ENCODE results near the gene TAF15. TPM values are rescaled to one million over a fixed set of nuclear protein-coding genes. Genes with fewer than 3 reads are reported as not detected.

TAF15 gene
- polyA plus RNA-seq, 1 donor = 177 TPM

GRCh38 chr17:35847633-35848373, 38.5 kb downstream of the TAF15 start:
- peak; percentile 26 to 58 for DNase-seq
- WGBS (ENCODE audit: insufficient coverage, low lambda C conversion rate) = 73% methylated on average over 2 of the region's 4 CpGs
- peaks cover 2% of the 10 kb centered on the region for H3K9me3 ChIP-seq (ENCODE audit: control insufficient read depth, low read depth, low read length)
- H3K36me3 ChIP-seq (ENCODE audit: control insufficient read depth, insufficient read depth, low read length) = peaks cover 54% of the 10 kb centered on the region
- no peak overlapping the region for H3K4me3 ChIP-seq (ENCODE audit: low read length)
- no peaks in the 10 kb centered on the region for H3K27me3 ChIP-seq (ENCODE audit: control insufficient read depth, insufficient read depth, low read length)
- H3K4me1 ChIP-seq (ENCODE audit: control insufficient read depth, insufficient read depth, low read length) = peaks cover 6% of the 10 kb centered on the region
- peak overlapping the region; percentile 25 for H3K27ac ChIP-seq (ENCODE audit: low read length)

DNA sequence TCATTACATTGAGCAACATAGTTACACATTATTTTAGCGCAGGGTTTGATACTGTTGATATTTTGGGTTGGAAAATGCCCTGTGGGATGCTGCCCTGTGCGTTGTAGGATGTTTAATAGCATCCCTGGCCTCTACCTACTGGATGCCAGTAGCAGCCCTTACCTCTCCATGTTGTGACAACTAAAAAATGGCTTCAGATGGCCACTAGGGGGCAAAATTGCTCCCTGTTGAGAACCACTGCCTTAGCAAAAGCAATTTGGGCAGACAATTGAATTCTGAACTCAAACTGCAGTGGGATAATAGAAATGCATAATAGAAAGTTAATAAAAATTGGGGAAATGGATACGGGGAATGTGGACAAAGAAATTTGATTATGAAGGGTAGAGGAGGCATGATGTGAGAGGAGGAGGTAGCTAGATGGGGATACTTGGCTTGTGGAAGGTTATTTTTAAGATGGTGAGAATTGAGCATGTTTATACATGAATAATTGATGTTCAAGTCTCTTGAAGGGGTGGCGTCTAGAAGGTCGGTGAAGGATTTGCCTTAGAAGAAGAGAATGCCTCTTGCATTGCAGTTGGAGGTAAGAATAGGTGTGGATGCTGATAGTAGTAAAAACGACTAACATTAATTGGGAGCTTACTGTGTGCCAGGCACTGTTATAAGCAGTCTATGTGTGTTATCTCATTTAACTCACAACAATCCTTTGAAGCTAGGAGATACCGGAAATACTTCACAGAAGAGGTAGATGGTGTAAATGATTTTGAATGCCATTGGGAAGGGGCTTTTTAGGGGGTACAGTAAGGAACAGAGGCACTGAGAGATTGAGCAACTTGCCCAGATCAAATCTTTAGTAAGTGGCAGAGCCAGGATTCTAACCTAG, 40.4 kb downstream of the TAF15 start:
- H3K9me3 ChIP-seq (ENCODE audit: control insufficient read depth, low read depth, low read length) = peaks cover under 1% of the 10 kb centered on the region
- 89% methylated on average over 1 of the region's 7 CpGs for WGBS (ENCODE audit: insufficient coverage, low lambda C conversion rate)
- no peaks in the 10 kb centered on the region for H3K27me3 ChIP-seq (ENCODE audit: control insufficient read depth, insufficient read depth, low read length)
- no peak overlapping the region for H3K27ac ChIP-seq (ENCODE audit: low read length)
- peaks cover 36% of the 10 kb centered on the region for H3K36me3 ChIP-seq (ENCODE audit: control insufficient read depth, insufficient read depth, low read length)
- no peak overlapping the region for H3K4me3 ChIP-seq (ENCODE audit: low read length)
- H3K4me1 ChIP-seq (ENCODE audit: control insufficient read depth, insufficient read depth, low read length) = peaks cover 6% of the 10 kb centered on the region
- peak; percentile 37 to 59 for DNase-seq

DNA sequence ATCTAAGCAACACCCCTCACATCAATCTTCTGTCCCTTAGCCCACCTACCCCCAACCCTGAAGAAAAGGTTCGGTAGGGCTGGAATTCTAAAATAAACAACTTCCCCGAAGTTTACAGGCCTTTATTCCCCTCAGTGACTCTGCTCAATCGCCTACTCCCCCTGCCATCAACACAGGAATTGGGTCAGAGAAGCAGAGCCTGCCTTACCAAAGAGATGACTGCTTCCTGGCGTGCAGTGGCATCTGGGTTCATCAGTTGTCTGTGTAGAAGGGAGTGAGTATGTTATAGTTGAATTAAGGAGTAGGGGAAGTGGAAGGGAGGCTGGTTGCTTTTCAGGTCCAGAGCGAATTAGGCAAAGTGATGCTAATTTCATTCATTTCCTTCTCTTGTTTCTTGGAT, 46.7 kb downstream of the TAF15 start:
- Histone ChIP-seq H3K4me3 (ENCODE audit: low read length) (no peak overlapping the region), H3K4me1 (ENCODE audit: control insufficient read depth, insufficient read depth, low read length) (no peaks in the 10 kb centered on the region), H3K27me3 (ENCODE audit: control insufficient read depth, insufficient read depth, low read length) (no peaks in the 10 kb centered on the region), H3K9me3 (ENCODE audit: control insufficient read depth, low read depth, low read length) (no peaks in the 10 kb centered on the region), H3K36me3 (ENCODE audit: control insufficient read depth, insufficient read depth, low read length) (peaks cover 5% of the 10 kb centered on the region), H3K27ac (ENCODE audit: low read length) (no peak overlapping the region)
- DNase-seq = no peak
- WGBS (ENCODE audit: insufficient coverage, low lambda C conversion rate) = 80% methylated on average over 1 of the region's 5 CpGs

- H3K36me3 ChIP-seq (ENCODE audit: control insufficient read depth, insufficient read depth, low read length) = peaks cover 5% of the 10 kb centered on the region
- no CpG with 5 or more reads among the region's 2 CpGs for WGBS (ENCODE audit: insufficient coverage, low lambda C conversion rate)
- no peaks in the 10 kb centered on the region for H3K4me1 ChIP-seq (ENCODE audit: control insufficient read depth, insufficient read depth, low read length)
- DNase-seq = no peak
- no peaks in the 10 kb centered on the region for H3K27me3 ChIP-seq (ENCODE audit: control insufficient read depth, insufficient read depth, low read length)
- no peaks in the 10 kb centered on the region for H3K9me3 ChIP-seq (ENCODE audit: control insufficient read depth, low read depth, low read length)
- no peak overlapping the region for H3K4me3 ChIP-seq (ENCODE audit: low read length)
- H3K27ac ChIP-seq (ENCODE audit: low read length) = no peak overlapping the region
Measured at GRCh38 chr17:35856603-35857002, 47.3 kb downstream of the TAF15 start.

GRCh38 chr17:35864853-35865252, 55.6 kb downstream of the TAF15 start:
- H3K27ac ChIP-seq (ENCODE audit: low read length) = no peak overlapping the region
- H3K27me3 ChIP-seq (ENCODE audit: control insufficient read depth, insufficient read depth, low read length) = no peaks in the 10 kb centered on the region
- no CpG with 5 or more reads among the region's 7 CpGs for WGBS (ENCODE audit: insufficient coverage, low lambda C conversion rate)
- peaks cover 2% of the 10 kb centered on the region for H3K9me3 ChIP-seq (ENCODE audit: control insufficient read depth, low read depth, low read length)
- DNase-seq = no peak
- H3K4me1 ChIP-seq (ENCODE audit: control insufficient read depth, insufficient read depth, low read length) = peaks cover 6% of the 10 kb centered on the region
- H3K4me3 ChIP-seq (ENCODE audit: low read length) = no peak overlapping the region
- no peaks in the 10 kb centered on the region for H3K36me3 ChIP-seq (ENCODE audit: control insufficient read depth, insufficient read depth, low read length)

GRCh38 chr17:35865412-35866340, 56.4 kb downstream of the TAF15 start:
- no CpG with 5 or more reads among the region's 3 CpGs for WGBS (ENCODE audit: insufficient coverage, low lambda C conversion rate)
- no peak overlapping the region for H3K4me3 ChIP-seq (ENCODE audit: low read length)
- H3K4me1 ChIP-seq (ENCODE audit: control insufficient read depth, insufficient read depth, low read length) = peaks cover 6% of the 10 kb centered on the region
- no peaks in the 10 kb centered on the region for H3K27me3 ChIP-seq (ENCODE audit: control insufficient read depth, insufficient read depth, low read length)
- H3K36me3 ChIP-seq (ENCODE audit: control insufficient read depth, insufficient read depth, low read length) = no peaks in the 10 kb centered on the region
- DNase-seq = no peak
- H3K9me3 ChIP-seq (ENCODE audit: control insufficient read depth, low read depth, low read length) = peaks cover 2% of the 10 kb centered on the region
- no peak overlapping the region for H3K27ac ChIP-seq (ENCODE audit: low read length)

GRCh38 chr17:35866341-35866950, 57.2 kb downstream of the TAF15 start:
- no peaks in the 10 kb centered on the region for H3K36me3 ChIP-seq (ENCODE audit: control insufficient read depth, insufficient read depth, low read length)
- WGBS (ENCODE audit: insufficient coverage, low lambda C conversion rate) = no CpG with 5 or more reads among the region's 1 CpG
- H3K27me3 ChIP-seq (ENCODE audit: control insufficient read depth, insufficient read depth, low read length) = no peaks in the 10 kb centered on the region
- peaks cover 2% of the 10 kb centered on the region for H3K9me3 ChIP-seq (ENCODE audit: control insufficient read depth, low read depth, low read length)
- peak; percentile 54 to 77 for DNase-seq
- H3K27ac ChIP-seq (ENCODE audit: low read length) = no peak overlapping the region
- peaks cover 6% of the 10 kb centered on the region for H3K4me1 ChIP-seq (ENCODE audit: control insufficient read depth, insufficient read depth, low read length)
- H3K4me3 ChIP-seq (ENCODE audit: low read length) = no peak overlapping the region

GRCh38 chr17:35867574-35867973, 58.3 kb downstream of the TAF15 start:
- no CpG with 5 or more reads among the region's 3 CpGs for WGBS (ENCODE audit: insufficient coverage, low lambda C conversion rate)
- H3K36me3 ChIP-seq (ENCODE audit: control insufficient read depth, insufficient read depth, low read length) = no peaks in the 10 kb centered on the region
- H3K27me3 ChIP-seq (ENCODE audit: control insufficient read depth, insufficient read depth, low read length) = no peaks in the 10 kb centered on the region
- H3K9me3 ChIP-seq (ENCODE audit: control insufficient read depth, low read depth, low read length) = peaks cover 2% of the 10 kb centered on the region
- no peak overlapping the region for H3K27ac ChIP-seq (ENCODE audit: low read length)
- H3K4me1 ChIP-seq (ENCODE audit: control insufficient read depth, insufficient read depth, low read length) = peaks cover 6% of the 10 kb centered on the region
- no peak overlapping the region for H3K4me3 ChIP-seq (ENCODE audit: low read length)
- DNase-seq = no peak

GRCh38 chr17:35868737-35869136, 59.5 kb downstream of the TAF15 start, which contains the start of gene HEATR9:
HEATR9 (minus strand) TSS chr17:35868891; CDS start chr17:35868742, 149 bp downstream.
- peaks cover 6% of the 10 kb centered on the region for H3K4me1 ChIP-seq (ENCODE audit: control insufficient read depth, insufficient read depth, low read length)
- WGBS (ENCODE audit: insufficient coverage, low lambda C conversion rate) = no CpG with 5 or more reads among the region's 3 CpGs
- H3K27me3 ChIP-seq (ENCODE audit: control insufficient read depth, insufficient read depth, low read length) = no peaks in the 10 kb centered on the region
- no peak within 1 kb of the TSS for H3K4me3 ChIP-seq (ENCODE audit: low read length)
- no peak for DNase-seq
- H3K9me3 ChIP-seq (ENCODE audit: control insufficient read depth, low read depth, low read length) = peaks cover 2% of the 10 kb centered on the region
- H3K27ac ChIP-seq (ENCODE audit: low read length) = no peak within 1 kb of the TSS
- no peaks in the 10 kb centered on the region for H3K36me3 ChIP-seq (ENCODE audit: control insufficient read depth, insufficient read depth, low read length)

All from large intestine (tissue), 3 donors.